HEK293 (cell line): Measurements from ENCODE around the gene FBXO27.
A peak's percentile ranks its signal among the peaks of the same experiment; 100 is the strongest.

ENCODE experiments used
- GLIS1 ChIP-seq: fragments of 450-650 bp; formaldehyde crosslinking; IDR thresholded peaks from 2 replicates; pipeline ENCODE4 v1.5.1; 2016; ENCODE audit warnings: missing biosample characterization, missing genetic modification characterization
- KLF1 ChIP-seq: fragments of 450-650 bp; formaldehyde crosslinking; IDR thresholded peaks from 2 replicates; pipeline ENCODE4 v1.5.1; 2016; ENCODE audit warnings: missing biosample characterization, missing genetic modification characterization
- MEIS1 ChIP-seq: sonication (generic); formaldehyde crosslinking; IDR thresholded peaks from 2 replicates; pipeline ENCODE4 v1.8.1; 2022; ENCODE audit warnings: missing genetic modification reagents, mild to moderate bottlenecking, borderline replicate concordance
- OSR2 ChIP-seq: fragments of 450-650 bp; formaldehyde crosslinking; IDR thresholded peaks from 2 replicates; pipeline ENCODE4 v1.5.1; 2016; ENCODE audit warnings: missing biosample characterization, missing genetic modification characterization
- PATZ1 ChIP-seq: fragments of 450-650 bp; formaldehyde crosslinking; IDR thresholded peaks from 2 replicates; pipeline ENCODE4 v1.5.1; 2016; ENCODE audit warnings: missing biosample characterization, missing genetic modification characterization
- RBAK ChIP-seq: fragments of 450-650 bp; formaldehyde crosslinking; IDR thresholded peaks from 2 replicates; pipeline ENCODE4 v1.5.1; 2016; ENCODE audit warnings: missing biosample characterization, missing genetic modification characterization
- SALL2 ChIP-seq: fragments of 450-650 bp; formaldehyde crosslinking; IDR thresholded peaks from 2 replicates; pipeline ENCODE4 v1.5.0; 2017; ENCODE audit warnings: missing biosample characterization, mild to moderate bottlenecking, missing genetic modification characterization, borderline replicate concordance
- ZFP37 ChIP-seq: fragments of 450-650 bp; formaldehyde crosslinking; IDR thresholded peaks from 2 replicates; pipeline ENCODE4 v1.5.1; 2016; ENCODE audit warnings: missing biosample characterization, missing genetic modification characterization
- ZFP69B ChIP-seq: fragments of 450-650 bp; formaldehyde crosslinking; IDR thresholded peaks from 2 replicates; pipeline ENCODE4 v1.5.1; 2016; ENCODE audit warnings: missing biosample characterization, missing genetic modification characterization
- ZNF121 ChIP-seq: fragments of 450-650 bp; formaldehyde crosslinking; IDR thresholded peaks from 2 replicates; pipeline ENCODE4 v1.5.1; 2016; ENCODE audit warnings: missing biosample characterization, missing genetic modification characterization
- ZNF148 ChIP-seq: fragments of 450-650 bp; formaldehyde crosslinking; IDR thresholded peaks from 2 replicates; pipeline ENCODE4 v1.5.0; 2017; ENCODE audit warnings: missing biosample characterization, missing genetic modification characterization, borderline replicate concordance
- ZNF184 ChIP-seq: fragments of 450-650 bp; IDR thresholded peaks from 2 replicates; pipeline ENCODE4 v1.5.1; 2018; ENCODE audit warnings: missing biosample characterization, mild to moderate bottlenecking, missing genetic modification characterization
- ZNF223 ChIP-seq: fragments of 450-650 bp; formaldehyde crosslinking; IDR thresholded peaks from 2 replicates; pipeline ENCODE4 v1.5.1; 2016; ENCODE audit warnings: missing biosample characterization, missing genetic modification characterization
- ZNF266 ChIP-seq: fragments of 450-650 bp; formaldehyde crosslinking; IDR thresholded peaks from 2 replicates; pipeline ENCODE4 v1.5.1; 2016; ENCODE audit warnings: missing biosample characterization, missing genetic modification characterization, low read depth
- ZNF350 ChIP-seq: fragments of 450-650 bp; formaldehyde crosslinking; IDR thresholded peaks from 2 replicates; pipeline ENCODE4 v1.5.0; 2017; ENCODE audit warnings: missing biosample characterization, mild to moderate bottlenecking, missing genetic modification characterization
- ZNF391 ChIP-seq: fragments of 450-650 bp; formaldehyde crosslinking; IDR thresholded peaks from 2 replicates; pipeline ENCODE4 v1.5.1; 2016; ENCODE audit warnings: low read depth, missing biosample characterization, missing genetic modification characterization, borderline replicate concordance
- ZNF404 ChIP-seq: fragments of 450-650 bp; formaldehyde crosslinking; IDR thresholded peaks from 2 replicates; pipeline ENCODE4 v1.5.1; 2017; ENCODE audit warnings: missing biosample characterization, missing genetic modification characterization
- ZNF555 ChIP-seq: fragments of 450-650 bp; formaldehyde crosslinking; conservative IDR thresholded peaks from 2 replicates; pipeline ENCODE4 v1.5.1; 2017; ENCODE audit warnings: missing biosample characterization, mild to moderate bottlenecking, missing genetic modification characterization, inconsistent platforms
- ZNF623 ChIP-seq: fragments of 450-650 bp; formaldehyde crosslinking; IDR thresholded peaks from 2 replicates; pipeline ENCODE4 v1.5.1; 2016; ENCODE audit warnings: missing biosample characterization, missing genetic modification characterization
- ZNF677 ChIP-seq: fragments of 450-650 bp; IDR thresholded peaks from 2 replicates; pipeline ENCODE4 v1.5.0; 2018; ENCODE audit warnings: missing biosample characterization, mild to moderate bottlenecking, missing genetic modification characterization, moderate library complexity
- ZNF707 ChIP-seq: fragments of 450-650 bp; formaldehyde crosslinking; IDR thresholded peaks from 2 replicates; pipeline ENCODE4 v1.5.1; 2016; ENCODE audit warnings: missing biosample characterization, missing genetic modification characterization
- ZNF768 ChIP-seq: fragments of 450-650 bp; formaldehyde crosslinking; IDR thresholded peaks from 2 replicates; pipeline ENCODE4 v1.5.1; 2018; ENCODE audit warnings: missing biosample characterization, mild to moderate bottlenecking, missing genetic modification characterization
- ZNF791 ChIP-seq: fragments of 450-650 bp; formaldehyde crosslinking; IDR thresholded peaks from 2 replicates; pipeline ENCODE4 v1.5.1; 2016; ENCODE audit warnings: missing biosample characterization, missing genetic modification characterization
- ZNF837 ChIP-seq: fragments of 450-650 bp; formaldehyde crosslinking; IDR thresholded peaks from 2 replicates; pipeline ENCODE4 v1.5.1; 2016; ENCODE audit warnings: missing biosample characterization, missing genetic modification characterization
- TF ChIP-seq, protein P1 (sequence below): fragments of 450-650 bp; formaldehyde crosslinking; IDR thresholded peaks from 2 replicates; pipeline ENCODE4 v1.5.1; 2017; ENCODE audit warnings: missing biosample characterization, missing genetic modification characterization
- TF ChIP-seq, protein P2 (sequence below): fragments of 450-650 bp; formaldehyde crosslinking; IDR thresholded peaks from 2 replicates; pipeline ENCODE4; 2016; ENCODE audit warnings: missing biosample characterization, missing genetic modification characterization
- TF ChIP-seq, protein P3 (sequence below): fragments of 450-650 bp; formaldehyde crosslinking; IDR thresholded peaks from 2 replicates; pipeline ENCODE4 v1.5.1; 2016; ENCODE audit warnings: missing biosample characterization, missing genetic modification characterization
- TF ChIP-seq, protein P4 (sequence below): fragments of 450-650 bp; formaldehyde crosslinking; IDR thresholded peaks from 2 replicates; pipeline ENCODE4 v1.5.1; 2017; ENCODE audit warnings: missing biosample characterization, missing genetic modification characterization

Gene FBXO27

GRCh38 chr19:39032063-39032918 is at the start of gene FBXO27 (continued):
- no peak for TF ChIP-seq ZNF791 (tag by site-specific recombination)
- no peak; the same call in 1 of the 2 replicates for TF ChIP-seq ZNF837 (tag by site-specific recombination)
- TF ChIP-seq, protein P1, sequence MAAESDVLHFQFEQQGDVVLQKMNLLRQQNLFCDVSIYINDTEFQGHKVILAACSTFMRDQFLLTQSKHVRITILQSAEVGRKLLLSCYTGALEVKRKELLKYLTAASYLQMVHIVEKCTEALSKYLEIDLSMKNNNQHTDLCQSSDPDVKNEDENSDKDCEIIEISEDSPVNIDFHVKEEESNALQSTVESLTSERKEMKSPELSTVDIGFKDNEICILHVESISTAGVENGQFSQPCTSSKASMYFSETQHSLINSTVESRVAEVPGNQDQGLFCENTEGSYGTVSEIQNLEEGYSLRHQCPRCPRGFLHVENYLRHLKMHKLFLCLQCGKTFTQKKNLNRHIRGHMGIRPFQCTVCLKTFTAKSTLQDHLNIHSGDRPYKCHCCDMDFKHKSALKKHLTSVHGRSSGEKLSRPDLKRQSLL (tag by site-specific recombination) = peak; percentile 33; the same call in 1 of the 2 replicates
- TF ChIP-seq, protein P2, sequence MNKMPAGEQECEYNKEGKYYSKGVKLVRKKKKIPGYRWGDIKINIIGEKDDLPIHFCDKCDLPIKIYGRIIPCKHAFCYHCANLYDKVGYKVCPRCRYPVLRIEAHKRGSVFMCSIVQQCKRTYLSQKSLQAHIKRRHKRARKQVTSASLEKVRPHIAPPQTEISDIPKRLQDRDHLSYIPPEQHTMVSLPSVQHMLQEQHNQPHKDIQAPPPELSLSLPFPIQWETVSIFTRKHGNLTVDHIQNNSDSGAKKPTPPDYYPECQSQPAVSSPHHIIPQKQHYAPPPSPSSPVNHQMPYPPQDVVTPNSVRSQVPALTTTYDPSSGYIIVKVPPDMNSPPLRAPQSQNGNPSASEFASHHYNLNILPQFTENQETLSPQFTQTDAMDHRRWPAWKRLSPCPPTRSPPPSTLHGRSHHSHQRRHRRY (tag by site-specific recombination) = no peak
- TF ChIP-seq ZNF184 (tag by site-specific recombination) = 0 out of 2 replicates have a peak, but pooled peaks have one; percentile 5
- peak; percentile 84 for TF ChIP-seq KLF1
- TF ChIP-seq, protein P3, sequence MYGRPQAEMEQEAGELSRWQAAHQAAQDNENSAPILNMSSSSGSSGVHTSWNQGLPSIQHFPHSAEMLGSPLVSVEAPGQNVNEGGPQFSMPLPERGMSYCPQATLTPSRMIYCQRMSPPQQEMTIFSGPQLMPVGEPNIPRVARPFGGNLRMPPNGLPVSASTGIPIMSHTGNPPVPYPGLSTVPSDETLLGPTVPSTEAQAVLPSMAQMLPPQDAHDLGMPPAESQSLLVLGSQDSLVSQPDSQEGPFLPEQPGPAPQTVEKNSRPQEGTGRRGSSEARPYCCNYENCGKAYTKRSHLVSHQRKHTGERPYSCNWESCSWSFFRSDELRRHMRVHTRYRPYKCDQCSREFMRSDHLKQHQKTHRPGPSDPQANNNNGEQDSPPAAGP = 0 out of 2 replicates have a peak, but pooled peaks have one; percentile 20
- no peak for TF ChIP-seq ZNF148 (tag by site-specific recombination)
- TF ChIP-seq ZNF707 (tag by site-specific recombination) = no peak
- TF ChIP-seq ZNF391 = no peak
- 0 out of 2 replicates have a peak, but pooled peaks have one; percentile 64 for TF ChIP-seq ZNF677 (tag by site-specific recombination)
- 0 out of 2 replicates have a peak, but pooled peaks have one; percentile 20 for TF ChIP-seq ZNF768 (tag by site-specific recombination)
- peak; percentile 39; the same call in 1 of the 2 replicates for TF ChIP-seq GLIS1 (tag by site-specific recombination)
- no peak for TF ChIP-seq ZNF555 (tag by site-specific recombination)
- TF ChIP-seq SALL2 (tag by site-specific recombination) = 0 out of 2 replicates have a peak, but pooled peaks have one; percentile 22
- TF ChIP-seq RBAK (tag by site-specific recombination) = no peak
- TF ChIP-seq, protein P4, sequence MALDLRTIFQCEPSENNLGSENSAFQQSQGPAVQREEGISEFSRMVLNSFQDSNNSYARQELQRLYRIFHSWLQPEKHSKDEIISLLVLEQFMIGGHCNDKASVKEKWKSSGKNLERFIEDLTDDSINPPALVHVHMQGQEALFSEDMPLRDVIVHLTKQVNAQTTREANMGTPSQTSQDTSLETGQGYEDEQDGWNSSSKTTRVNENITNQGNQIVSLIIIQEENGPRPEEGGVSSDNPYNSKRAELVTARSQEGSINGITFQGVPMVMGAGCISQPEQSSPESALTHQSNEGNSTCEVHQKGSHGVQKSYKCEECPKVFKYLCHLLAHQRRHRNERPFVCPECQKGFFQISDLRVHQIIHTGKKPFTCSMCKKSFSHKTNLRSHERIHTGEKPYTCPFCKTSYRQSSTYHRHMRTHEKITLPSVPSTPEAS (tag by site-specific recombination) = no peak
- TF ChIP-seq ZFP37 (tag by site-specific recombination) = no peak
- no peak; the same call in 1 of the 2 replicates for TF ChIP-seq ZFP69B (tag by site-specific recombination)
- TF ChIP-seq ZNF121 (tag by site-specific recombination) = no peak; the same call in 1 of the 2 replicates
- TF ChIP-seq ZNF223 (tag by site-specific recombination) = no peak
- no peak for TF ChIP-seq ZNF350
- TF ChIP-seq MEIS1 (CRISPR knock-in tag) = no peak
- TF ChIP-seq PATZ1 (tag by site-specific recombination) = peak; percentile 58
- TF ChIP-seq ZNF623 (tag by site-specific recombination) = no peak
- no peak for TF ChIP-seq ZNF266 (tag by site-specific recombination)
- no peak for TF ChIP-seq ZNF404 (tag by site-specific recombination)
- TF ChIP-seq OSR2 (tag by site-specific recombination) = peak; percentile 31
